ENCODE data around the gene MTHFD1L.

Gene MTHFD1L

DNA sequence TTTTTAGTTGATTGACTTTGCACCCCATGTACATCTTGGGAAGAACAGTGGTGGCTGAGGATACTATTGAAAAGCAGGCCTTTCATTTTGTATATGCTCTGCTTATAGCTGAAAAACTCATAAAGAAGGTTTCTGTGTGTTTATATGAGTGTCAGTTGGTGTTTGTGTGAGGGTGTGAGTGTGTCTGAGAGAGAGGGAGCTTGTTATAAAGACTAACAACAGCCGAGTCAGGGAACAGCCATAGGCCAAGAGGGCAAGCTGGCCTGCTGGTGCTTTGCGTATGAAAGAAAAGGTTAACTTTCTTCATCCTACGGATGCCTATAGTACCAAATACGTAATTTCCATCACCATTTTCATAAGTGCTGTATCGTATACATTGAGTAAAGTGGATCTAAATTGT is 88.3 kb downstream of the MTHFD1L start:
- H3K36me3 ChIP-seq (ENCODE audit: insufficient read depth) = no peaks in the 10 kb centered on the region
- TF ChIP-seq, protein P1, sequence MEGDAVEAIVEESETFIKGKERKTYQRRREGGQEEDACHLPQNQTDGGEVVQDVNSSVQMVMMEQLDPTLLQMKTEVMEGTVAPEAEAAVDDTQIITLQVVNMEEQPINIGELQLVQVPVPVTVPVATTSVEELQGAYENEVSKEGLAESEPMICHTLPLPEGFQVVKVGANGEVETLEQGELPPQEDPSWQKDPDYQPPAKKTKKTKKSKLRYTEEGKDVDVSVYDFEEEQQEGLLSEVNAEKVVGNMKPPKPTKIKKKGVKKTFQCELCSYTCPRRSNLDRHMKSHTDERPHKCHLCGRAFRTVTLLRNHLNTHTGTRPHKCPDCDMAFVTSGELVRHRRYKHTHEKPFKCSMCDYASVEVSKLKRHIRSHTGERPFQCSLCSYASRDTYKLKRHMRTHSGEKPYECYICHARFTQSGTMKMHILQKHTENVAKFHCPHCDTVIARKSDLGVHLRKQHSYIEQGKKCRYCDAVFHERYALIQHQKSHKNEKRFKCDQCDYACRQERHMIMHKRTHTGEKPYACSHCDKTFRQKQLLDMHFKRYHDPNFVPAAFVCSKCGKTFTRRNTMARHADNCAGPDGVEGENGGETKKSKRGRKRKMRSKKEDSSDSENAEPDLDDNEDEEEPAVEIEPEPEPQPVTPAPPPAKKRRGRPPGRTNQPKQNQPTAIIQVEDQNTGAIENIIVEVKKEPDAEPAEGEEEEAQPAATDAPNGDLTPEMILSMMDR (conservative IDR thresholded peaks at IDR 0.05; ENCODE audit: low read depth, low read length) = no peak
- H3K79me2 ChIP-seq (ENCODE audit: insufficient read depth, low read depth) = no peaks in the 10 kb centered on the region
- no peaks in the 10 kb centered on the region for H3K4me1 ChIP-seq (ENCODE audit: low read depth, poor library complexity, severe bottlenecking)
- no peaks in the 10 kb centered on the region for H4K20me1 ChIP-seq (ENCODE audit: insufficient read depth)
- no peaks in the 10 kb centered on the region for H3K27me3 ChIP-seq (ENCODE audit: insufficient read depth, low read depth)
- no peak overlapping the region for H2AFZ ChIP-seq (ENCODE audit: low read depth)
- H3K4me3 ChIP-seq (IDR thresholded peaks at IDR 0.05; ENCODE audit: insufficient read depth, low read depth, low read length) = no peak overlapping the region
- no peak overlapping the region for H3K27ac ChIP-seq
- no peak overlapping the region for H3K9ac ChIP-seq
- H3K4me2 ChIP-seq = no peak overlapping the region

DNA sequence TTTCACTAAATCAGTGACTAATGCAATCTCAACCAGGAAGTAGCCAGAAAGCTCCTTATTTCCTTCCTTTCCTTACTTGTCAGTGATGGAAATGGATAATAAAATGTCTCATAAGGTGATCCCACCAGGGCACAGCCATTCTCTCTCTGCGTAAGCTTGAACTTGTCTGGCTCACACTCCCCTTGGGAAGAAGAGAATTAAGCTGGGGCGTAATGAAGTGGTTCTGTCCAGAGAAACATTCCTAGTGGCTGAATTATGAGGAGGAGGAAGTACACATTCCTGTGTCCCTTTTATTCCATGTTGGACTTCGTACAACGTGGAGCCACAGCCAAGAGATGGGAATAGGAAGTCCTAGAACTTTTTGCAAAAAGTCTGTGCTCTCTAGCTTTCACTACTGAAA is 93.7 kb downstream of the MTHFD1L start:
- H3K4me2 ChIP-seq = no peak overlapping the region
- H4K20me1 ChIP-seq (ENCODE audit: insufficient read depth) = no peaks in the 10 kb centered on the region
- no peaks in the 10 kb centered on the region for H3K79me2 ChIP-seq (ENCODE audit: insufficient read depth, low read depth)
- H3K36me3 ChIP-seq (ENCODE audit: insufficient read depth) = no peaks in the 10 kb centered on the region
- no peak overlapping the region for H3K4me3 ChIP-seq (IDR thresholded peaks at IDR 0.05; ENCODE audit: insufficient read depth, low read depth, low read length)
- H2AFZ ChIP-seq (ENCODE audit: low read depth) = no peak overlapping the region
- H3K4me1 ChIP-seq (ENCODE audit: low read depth, poor library complexity, severe bottlenecking) = no peaks in the 10 kb centered on the region
- H3K27ac ChIP-seq = no peak overlapping the region
- TF ChIP-seq, protein P1 (conservative IDR thresholded peaks at IDR 0.05; ENCODE audit: low read depth, low read length) = no peak
- H3K9ac ChIP-seq = no peak overlapping the region
- H3K27me3 ChIP-seq (ENCODE audit: insufficient read depth, low read depth) = no peaks in the 10 kb centered on the region

DNA sequence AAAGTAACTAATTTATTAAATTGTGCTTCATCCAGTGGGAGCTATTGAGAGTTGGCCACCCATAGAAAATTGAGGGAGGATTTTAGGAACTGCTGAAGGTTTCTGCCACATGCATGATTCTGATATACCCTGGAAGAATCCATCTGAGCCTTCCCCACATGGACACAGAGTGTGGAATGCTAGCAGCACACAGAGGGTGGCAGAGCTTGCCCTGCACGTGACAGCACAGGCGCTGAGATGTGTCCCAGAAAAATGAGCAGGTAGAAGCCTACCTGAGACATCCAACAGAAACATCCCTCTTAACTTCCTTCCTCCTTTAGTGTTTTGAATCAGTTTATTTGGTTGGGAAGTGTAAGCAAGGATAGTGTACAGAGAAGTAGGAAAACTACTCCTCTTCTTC is 96.9 kb downstream of the MTHFD1L start:
- Histone ChIP-seq H2AFZ (ENCODE audit: low read depth) (no peak overlapping the region), H3K9ac (no peak overlapping the region), H4K20me1 (ENCODE audit: insufficient read depth) (no peaks in the 10 kb centered on the region), H3K36me3 (ENCODE audit: insufficient read depth) (no peaks in the 10 kb centered on the region), H3K27ac (no peak overlapping the region), H3K27me3 (ENCODE audit: insufficient read depth, low read depth) (no peaks in the 10 kb centered on the region), H3K4me3 (IDR thresholded peaks at IDR 0.05; ENCODE audit: insufficient read depth, low read depth, low read length) (no peak overlapping the region), H3K4me1 (ENCODE audit: low read depth, poor library complexity, severe bottlenecking) (no peaks in the 10 kb centered on the region), H3K4me2 (no peak overlapping the region), H3K79me2 (ENCODE audit: insufficient read depth, low read depth) (no peaks in the 10 kb centered on the region)
- TF ChIP-seq, protein P1 (conservative IDR thresholded peaks at IDR 0.05; ENCODE audit: low read depth, low read length) = no peak

DNA sequence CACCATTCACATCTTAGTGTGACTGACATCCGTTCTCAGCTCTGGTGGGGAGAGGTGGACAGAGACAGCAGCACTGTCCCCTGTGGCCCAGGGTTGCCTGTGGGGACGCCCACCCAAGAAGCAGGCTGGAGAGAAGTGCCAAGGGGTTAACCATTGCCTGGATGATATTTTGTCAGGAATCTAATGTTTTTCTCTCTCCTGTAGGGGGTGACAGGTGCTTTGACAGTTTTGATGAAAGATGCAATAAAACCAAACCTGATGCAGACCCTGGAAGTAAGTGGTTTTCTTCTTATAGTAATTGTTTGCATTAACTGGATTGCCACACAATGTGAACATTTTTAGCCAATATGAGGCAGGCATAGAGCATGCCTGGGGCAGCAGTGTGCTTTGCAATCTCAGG is 99.3 kb downstream of the MTHFD1L start:
- no peak overlapping the region for H3K4me3 ChIP-seq (IDR thresholded peaks at IDR 0.05; ENCODE audit: insufficient read depth, low read depth, low read length)
- no peaks in the 10 kb centered on the region for H3K4me1 ChIP-seq (ENCODE audit: low read depth, poor library complexity, severe bottlenecking)
- H3K27ac ChIP-seq = no peak overlapping the region
- H3K79me2 ChIP-seq (ENCODE audit: insufficient read depth, low read depth) = no peaks in the 10 kb centered on the region
- no peaks in the 10 kb centered on the region for H3K27me3 ChIP-seq (ENCODE audit: insufficient read depth, low read depth)
- H2AFZ ChIP-seq (ENCODE audit: low read depth) = no peak overlapping the region
- H3K36me3 ChIP-seq (ENCODE audit: insufficient read depth) = no peaks in the 10 kb centered on the region
- no peak overlapping the region for H3K4me2 ChIP-seq
- H4K20me1 ChIP-seq (ENCODE audit: insufficient read depth) = no peaks in the 10 kb centered on the region
- TF ChIP-seq, protein P1 (conservative IDR thresholded peaks at IDR 0.05; ENCODE audit: low read depth, low read length) = no peak
- no peak overlapping the region for H3K9ac ChIP-seq

Data from KMS-11 (cell line).